ENCODE results near the gene GLIS2.
"Not testable (repeated sequence)": the region's sequence is repeated elsewhere in the genome, so short reads cannot be mapped to it uniquely, and the experiment has no call there.

Gene GLIS2

DNA sequence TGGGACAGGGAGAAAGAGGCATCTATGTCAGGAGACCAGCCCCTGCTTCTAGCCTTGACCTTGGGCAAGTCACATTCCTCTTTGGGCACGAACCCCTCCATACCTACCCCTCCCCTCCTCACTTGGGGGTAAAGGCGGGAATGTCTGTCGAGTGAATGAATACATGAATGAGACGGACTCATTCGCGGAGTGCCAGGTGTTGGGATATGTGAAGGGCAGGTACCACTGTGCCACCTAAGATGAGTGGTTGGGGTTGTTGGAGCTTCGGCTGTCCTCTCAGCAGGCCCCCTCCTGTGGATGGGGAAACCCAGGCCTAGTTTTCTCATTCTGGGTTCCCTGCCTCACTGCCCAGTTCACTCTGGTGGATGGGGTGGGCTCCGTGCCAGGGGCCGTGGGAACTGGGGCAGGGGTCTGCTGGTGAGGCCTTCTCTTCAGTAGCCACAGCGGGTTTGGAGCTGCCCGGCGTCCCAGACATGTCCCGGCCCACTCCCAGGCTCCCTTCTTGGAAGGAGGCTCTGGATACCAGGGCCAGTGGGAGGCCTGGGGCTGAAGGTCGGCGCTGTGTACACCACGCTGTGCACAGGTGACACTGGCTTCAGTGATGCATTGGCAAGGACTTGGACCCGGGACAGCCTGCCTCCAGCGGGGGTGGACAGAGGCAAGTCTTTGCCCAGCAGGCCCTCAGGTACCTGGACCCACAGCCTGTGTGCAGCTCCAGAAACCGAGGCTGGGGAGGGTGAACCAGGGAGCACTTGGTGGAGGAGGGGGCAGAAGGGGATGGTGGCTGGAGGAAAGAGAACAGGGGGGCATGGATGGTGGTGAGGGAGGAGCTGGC is 5.6 kb downstream of the GLIS2 start:
- DNase-seq: no peak

DNA sequence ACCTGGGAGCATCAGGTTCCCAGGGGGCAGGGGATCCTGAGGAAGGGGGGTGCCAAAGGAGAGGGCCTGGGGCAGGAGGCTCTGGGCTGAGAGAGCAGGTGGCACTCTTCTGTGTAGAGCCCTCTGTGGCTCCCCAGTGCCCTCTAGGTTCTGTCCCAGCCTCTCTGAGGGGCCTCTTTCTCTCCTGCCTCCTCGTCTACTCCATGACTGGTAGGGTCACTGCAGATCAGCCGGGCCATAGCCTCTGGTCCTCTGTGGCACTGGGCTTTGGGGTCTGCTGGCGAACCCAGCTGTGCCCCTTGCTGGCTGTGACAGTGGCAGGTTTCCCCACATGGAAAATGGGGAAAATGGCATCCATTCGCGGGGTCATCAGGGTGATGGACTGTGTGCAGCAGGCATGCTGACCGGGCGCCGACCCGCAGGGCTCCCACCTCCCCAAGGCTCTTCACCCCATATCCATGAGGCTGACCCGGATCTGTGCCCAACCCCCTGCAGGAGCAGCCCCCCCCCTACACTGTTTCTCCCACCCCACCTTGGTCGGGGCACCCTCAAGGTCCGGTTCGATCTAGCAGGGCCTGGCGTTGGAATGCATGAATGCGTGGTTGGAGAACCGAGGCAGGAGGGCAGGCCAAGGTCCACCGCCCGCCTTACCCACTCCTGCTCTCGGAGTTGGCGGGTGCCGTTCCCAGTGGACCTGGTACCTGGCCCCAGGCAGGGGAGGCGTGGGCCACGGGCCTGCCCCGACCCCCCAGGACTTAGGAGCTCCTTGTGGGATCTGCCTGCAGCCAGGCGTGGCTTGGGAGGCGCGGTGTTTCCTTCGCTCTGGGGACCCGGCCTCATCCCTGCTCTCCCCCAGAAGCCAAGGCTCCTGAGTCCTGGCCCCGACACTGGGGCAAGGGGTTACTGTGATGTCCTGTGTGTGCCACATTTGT is 6.5 kb downstream of the GLIS2 start:
- DNase-seq: no peak

DNA sequence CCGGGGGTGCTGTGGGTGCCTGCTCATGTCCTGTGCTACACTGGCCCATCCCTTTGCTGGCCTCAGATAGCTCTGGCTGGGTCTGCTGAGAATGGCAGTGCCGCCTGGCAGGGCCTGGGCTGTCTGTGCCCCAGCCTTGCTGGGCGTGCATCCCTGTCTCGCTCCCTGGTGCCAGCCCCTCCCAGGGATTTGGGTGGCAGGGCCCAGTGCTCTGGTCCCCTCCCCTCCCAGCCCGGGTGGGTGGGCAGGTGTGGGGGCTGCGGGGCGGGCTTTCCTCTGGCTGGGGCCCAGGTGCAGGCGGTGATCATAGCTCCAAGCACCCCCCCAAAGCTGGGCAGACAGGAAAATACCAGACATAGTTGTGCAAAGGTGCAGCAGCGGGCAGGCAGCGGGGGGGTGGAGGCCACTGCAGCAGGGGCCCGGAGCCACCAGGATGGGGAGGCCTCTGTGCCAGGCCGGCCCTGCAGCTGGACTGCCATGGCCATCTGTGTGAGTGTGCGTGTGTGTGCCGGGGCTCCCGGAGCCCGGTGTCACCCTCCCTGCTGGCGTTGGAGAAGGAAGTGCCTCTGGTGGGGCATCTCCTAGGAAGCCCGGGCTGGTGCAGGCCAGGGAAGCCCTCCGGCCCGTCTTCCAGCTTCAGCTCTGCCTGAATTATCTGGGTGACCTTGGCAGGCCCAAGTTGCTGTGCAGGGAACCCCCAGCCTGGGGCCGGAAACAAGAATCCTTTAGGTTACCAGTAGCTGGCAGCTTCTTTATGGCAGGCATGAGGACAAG is 7.4 kb downstream of the GLIS2 start:
- no peak for DNase-seq

DNA sequence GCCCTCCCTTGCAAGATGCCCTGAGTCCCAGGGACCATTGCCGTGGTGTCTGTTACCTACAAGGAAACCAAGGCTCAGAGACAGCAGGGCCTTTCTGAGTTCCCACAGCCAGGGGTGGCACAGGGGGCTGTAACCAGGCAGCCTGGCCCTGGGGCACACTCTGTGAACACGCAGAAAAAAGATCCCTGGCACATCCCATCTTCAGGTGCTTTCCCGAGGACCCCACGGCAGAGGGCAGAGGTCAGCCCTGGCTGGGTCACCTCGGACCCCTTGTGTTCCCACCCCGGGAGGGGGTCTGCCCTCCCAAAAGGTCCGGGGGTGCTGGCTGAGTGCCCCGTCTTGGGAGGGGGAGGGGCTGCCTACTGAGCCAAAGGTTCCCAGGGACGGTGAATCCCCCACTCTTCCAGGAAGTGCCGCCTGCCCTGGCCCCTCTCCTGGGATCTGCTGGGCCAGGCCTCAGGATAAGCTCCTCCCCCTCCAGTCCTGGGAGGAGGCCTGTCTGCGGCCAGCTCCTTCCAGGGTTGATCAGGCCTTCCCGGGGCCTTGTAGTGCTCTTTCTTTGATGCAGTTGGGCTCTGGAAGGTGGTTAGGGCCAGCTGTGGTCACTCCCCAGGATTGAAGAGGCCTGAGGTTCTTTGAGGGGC is 8.1 kb downstream of the GLIS2 start:
- no peak for DNase-seq

DNA sequence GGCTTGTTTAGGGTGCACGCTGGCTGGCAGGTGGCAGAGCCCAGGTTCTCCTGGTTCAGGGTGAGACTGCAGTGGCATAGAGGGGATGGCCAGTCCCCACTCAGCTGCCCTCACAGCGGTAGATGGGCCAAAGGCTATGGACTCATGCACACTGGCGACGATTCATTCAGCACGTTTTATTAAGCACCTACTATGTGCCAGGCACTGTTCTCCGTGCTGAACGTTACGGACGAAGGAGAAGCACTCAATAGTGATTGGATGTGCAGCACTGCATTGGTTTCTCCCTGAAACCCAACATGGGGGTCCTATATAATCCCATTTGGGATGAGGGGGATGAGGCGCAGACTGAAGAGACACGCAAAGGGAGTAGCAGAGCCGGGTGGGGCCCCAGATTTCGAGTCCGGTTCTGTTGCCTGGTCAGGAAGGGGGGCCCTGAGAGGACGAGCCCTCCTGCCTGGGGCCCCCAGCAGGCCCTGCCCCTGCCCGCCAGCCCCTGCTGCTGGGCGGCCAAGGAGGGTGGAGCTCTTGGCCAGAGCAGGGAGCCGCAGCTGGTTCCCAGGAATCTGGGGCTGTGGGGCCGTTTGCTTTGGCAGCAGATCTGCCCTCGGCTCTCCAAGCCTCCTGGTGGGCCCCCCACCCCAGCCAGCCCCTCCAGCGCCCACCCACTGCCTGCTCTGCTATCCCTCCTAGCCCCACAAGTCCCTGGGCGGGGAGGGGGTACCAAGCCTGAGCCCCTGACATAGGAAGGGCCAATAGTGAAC is 8.8 kb downstream of the GLIS2 start:
- DNase-seq: no peak

DNA sequence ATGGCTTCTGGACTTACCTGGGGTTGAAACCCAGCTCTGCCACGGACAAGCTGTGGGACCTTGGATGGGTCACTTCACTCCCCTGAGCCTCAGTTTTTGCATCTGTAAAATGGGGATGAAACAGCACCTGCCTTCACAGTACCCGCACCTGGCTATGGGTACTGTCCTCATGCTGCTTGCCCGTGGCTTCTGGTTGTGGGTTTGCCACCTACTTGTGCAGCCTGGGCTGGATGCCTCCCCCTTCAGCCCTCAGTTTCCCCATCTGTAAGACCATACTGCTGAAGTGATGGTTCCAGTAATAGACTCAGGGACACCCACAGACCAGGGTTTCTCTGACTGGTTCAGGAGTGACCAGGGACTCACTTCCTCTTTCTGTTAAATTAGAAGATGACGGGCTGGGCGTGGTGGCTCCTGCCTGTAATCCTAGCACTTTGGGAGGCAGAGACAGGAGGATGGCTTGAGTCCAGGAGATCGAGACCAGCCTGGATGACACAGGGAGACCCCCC is 9.4 kb downstream of the GLIS2 start:
- no peak for DNase-seq

DNA sequence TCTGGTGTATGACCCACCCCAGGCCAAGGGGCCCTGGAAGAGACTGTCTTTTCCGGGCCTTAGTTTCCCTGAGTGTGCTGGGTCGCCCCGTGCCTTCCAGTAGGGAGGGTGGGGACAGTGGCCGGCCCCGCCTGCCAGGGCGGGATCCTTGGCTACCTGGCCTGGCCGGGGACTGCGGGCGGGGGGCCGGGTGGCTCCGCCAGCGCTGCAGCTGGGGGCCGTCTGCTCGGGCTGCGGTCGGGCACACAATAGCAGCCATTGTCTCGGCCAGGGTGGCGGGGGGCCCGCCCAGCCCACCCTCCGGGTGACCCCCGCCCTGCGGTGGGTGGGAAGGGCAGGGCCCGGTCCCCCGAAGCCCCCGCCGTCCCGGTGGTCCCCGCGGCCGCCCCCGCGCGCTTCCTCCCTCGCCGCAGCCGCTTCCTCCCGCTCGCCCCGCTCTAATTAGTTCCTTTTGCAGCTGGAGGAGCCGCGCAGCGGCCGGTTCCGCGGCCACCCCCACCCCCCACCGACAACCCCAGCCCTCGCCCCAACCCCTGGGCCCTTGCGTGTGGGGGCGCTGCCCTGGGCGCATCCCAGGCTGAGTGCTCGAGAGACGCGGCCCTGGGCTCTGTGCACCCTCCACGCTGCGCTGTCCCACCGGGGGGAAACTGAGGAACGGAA is 11.6 kb downstream of the GLIS2 start:
- no peak for DNase-seq

DNA sequence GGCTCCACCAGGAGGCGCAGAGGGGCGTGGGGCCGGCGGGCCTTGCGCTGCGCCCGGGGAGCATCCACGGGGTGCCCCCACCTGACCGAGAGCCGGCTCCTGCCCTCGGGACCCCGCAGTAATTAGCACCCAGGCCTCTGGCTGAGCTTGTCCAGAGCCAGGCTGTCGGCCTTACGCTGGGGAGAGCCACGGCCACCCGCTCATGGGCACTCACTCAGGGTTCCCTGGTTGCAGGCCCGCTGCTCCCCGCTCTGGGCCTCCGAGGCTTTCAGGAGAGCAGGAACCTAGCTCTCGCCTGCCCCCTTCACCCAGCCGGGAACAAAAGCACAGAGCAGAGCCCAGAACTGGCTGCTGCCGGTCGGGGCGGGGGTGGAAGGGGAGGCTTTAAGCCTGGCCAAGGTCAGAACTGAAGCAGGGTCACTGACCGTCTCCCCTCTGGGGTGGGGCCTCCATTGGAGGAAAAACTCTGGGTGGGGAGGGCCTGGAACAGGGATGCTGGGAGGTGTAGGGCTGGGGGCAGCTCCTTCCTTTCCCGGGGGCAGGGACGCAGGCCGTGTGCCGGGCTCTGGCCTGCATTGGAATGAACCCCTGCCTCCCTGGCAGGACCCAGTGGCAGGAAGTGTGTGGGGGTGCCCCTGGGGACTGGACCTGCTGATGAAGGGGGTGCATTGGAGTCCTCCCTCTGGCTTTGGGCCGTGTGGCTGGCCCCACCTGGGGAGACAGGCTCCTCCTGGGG is 12.3 kb downstream of the GLIS2 start:
- DNase-seq: no peak

DNA sequence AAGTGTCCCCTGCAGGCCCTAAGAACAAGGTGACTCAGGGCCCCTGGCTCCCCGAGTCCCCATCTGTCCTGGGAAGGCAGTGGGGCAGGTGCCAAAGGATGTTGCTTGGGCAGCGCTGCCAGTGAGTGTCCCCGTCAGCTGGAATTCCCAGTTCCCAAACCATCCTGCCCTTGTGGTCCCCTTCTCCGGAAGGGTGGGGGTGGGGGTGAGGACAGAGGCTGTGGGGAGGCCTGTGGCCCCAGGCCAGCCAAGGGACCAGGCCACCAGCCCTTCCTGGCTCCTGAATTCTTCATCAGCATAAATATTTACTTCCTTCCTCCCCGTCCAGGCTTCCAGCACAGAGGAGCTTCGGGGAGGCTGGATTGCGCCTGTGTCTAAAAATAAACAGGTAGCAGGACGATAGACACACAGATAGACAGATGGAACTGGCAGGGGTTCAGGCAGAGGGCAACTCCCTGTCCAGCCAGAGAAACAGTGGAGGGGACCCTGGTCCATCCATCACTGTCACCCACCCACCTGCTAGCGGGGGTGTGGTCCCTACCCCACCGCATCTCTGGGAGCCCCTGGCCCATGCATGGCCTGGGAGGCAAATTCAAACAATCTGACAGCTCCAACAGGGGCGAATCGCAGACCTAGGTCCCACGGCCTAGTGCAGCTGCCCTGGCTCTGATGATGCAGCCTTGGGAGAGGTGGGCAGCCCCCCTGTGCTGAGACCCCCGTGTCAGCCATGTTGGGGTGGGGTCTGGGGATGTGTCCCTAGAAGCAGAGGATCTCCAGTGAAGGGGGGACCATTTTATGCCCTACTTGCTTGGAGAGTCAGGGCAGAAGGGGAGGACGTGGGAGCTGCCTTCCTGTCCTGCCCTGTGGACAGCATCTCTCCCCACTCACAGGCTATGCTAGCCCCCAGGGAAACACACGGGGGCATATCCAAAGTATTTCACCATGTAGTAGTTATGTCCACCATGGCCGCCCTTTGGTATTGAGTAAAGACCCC is 13.2 kb downstream of the GLIS2 start:
- DNase-seq: no peak

DNA sequence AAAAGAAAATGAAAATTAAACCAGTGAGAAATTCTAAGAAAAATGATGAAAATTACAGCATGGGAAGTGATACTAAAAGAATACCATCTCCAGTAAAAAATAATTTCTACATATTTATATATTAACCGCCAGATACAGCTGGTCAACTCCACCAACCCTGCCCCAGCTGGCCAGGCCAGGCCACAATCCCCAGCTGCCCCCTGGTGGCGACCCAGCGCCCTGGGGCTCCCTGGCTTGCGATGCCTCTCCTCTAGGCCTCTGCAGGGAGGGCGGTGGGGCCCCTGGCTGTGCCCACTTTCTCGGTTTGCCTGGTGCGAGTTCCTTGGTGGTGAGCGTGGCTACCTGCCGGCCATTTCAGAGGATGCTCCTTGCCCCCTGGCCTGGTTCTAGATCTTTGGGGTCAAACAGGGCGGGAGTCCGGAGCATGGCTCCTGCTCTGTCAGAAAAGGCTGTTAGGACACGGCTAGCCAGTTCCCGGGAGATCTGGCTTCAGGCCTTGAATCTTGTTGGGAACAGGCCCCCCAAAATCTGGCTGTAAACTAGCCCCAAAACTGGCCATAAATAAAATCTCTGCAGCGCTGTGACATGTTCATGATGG is 14.5 kb downstream of the GLIS2 start:
- peak; percentile 14 for DNase-seq

DNA sequence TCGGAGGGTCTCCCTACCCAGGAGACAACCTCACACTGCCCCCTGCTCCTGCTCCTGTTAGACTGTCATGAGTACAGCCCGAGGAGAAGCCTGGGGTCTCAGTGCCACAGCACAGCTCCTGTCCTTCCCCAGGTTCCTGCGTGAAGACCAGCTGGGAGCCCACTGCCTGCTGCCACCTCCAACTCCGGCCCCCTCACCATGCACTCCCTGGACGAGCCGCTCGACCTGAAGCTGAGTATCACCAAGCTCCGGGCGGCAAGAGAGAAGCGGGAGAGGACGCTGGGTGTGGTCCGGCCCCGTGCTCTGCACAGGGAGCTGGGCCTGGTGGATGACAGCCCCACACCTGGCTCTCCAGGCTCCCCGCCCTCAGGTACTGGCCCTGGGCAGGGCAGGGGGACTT is 16.2 kb downstream of the GLIS2 start:
- DNase-seq: no peak

DNA sequence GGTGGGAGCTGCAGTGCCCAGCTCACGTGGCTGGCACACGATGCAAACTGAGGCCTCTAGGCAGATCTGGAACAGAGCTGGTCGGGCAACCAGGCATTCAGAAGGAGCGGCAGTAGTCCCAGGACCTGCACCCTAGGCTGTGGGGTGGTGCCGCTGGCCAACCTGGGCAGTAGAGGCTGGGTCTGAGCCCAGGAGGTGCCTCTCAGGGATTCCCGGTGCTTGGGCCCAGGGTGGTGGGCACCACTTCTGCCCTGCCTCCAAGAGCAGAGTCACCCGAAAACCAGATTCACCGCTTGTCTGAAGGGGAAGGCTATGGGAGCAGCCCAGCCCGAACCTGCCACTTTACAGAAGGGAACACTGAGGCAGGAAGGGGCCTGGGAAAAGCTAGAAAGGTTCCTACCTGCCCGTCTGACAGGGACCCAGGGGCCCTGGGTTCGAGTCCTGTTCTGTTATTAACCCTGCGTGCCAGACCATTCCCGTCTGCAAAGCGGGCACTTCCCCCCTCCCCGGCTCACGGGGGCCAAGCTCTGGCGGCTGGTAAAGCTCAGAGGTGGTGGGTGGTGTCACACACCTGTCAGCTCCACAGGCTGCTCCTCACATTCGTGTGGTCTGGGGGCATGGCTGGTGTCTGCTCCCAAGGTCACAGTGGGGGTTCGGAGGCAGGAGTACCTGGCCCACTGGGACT is 16.9 kb downstream of the GLIS2 start:
- DNase-seq: no peak

DNA sequence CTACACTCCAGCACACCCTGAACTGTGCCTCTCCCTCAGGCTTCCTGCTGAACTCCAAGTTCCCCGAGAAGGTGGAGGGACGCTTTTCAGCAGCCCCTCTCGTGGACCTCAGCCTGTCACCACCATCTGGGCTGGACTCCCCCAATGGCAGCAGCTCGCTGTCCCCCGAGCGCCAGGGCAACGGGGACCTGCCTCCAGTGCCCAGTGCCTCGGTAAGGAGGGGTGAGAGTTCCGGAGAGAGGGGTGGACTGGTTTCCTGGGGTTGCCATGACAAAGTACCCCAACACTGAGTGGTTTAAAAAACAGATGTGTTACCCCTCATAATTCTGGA is 17.4 kb downstream of the GLIS2 start:
- DNase-seq: no peak

DNA sequence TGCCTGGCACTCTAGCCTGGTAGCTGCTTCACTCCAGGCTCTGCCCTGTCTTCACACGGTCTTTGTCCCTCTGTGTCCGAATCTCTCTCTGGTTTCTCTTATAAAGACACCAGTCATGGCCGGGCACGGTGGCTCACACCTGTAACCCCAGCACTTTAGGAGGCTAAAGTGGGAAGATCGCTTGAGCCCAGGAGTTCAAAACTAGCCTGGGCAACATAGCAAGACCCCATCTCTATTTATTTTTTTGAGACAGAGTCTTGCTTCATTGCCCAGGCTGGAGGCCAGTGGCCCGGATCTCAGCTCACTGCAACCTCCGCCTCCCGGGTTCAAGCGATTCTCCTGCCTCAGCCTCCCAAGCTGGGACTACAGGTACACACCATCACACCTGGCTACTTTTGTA is 17.8 kb downstream of the GLIS2 start:
- not testable (repeated sequence) for DNase-seq

DNA sequence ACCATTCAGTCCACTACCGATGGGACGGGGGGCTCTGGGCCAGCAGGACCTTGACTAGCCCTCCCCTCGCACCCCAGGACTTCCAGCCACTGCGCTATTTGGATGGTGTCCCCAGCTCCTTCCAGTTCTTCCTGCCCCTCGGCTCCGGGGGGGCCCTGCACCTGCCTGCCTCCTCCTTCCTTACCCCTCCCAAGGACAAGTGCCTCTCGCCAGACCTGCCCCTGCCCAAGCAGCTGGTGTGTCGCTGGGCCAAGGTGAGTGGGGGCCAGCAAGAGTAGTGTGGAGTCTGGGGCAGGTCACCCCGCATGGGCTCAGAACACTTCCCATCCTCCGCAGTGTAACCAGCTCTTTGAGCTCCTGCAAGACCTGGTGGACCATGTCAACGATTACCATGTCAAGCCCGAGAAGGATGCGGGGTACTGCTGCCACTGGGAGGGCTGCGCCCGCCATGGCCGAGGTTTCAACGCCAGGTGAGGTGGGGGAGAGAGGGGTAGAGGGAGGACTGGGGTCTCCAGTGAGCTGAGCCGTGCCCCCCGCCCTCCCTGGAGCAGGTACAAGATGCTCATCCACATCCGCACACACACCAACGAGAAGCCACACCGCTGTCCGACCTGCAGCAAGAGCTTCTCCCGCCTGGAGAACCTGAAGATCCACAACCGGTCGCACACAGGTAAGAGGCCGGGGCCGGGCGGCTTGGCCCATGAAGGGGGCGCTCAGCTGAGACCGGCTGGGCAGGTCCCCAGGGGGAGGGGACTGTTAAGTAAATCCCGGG is 19.0 kb downstream of the GLIS2 start:
- no peak for DNase-seq

DNA sequence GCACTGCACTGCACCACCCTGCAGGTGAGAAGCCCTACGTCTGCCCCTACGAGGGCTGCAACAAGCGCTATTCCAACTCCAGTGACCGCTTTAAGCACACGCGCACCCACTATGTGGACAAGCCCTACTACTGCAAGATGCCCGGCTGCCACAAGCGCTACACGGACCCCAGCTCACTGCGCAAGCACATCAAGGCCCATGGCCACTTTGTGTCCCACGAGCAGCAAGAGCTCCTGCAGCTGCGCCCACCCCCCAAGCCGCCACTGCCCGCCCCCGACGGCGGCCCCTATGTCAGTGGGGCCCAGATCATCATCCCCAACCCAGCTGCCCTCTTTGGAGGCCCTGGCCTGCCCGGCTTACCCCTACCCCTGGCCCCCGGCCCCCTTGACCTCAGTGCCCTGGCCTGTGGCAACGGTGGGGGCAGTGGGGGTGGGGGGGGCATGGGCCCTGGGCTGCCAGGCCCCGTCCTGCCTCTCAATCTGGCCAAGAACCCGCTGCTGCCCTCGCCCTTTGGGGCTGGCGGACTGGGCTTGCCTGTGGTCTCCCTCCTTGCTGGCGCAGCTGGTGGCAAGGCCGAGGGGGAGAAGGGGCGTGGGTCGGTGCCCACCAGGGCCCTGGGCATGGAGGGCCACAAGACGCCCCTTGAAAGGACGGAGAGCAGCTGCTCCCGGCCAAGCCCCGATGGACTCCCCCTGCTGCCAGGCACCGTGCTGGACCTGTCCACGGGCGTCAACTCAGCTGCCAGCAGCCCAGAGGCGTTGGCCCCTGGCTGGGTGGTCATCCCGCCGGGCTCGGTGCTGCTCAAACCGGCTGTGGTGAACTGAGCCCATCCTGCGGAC is 21.1 kb downstream of the GLIS2 start:
- no peak for DNase-seq

All from SHP77 treated with DMSO at 0.1 percent for 48 hours (cell line).